MM.1S (cell line): ENCODE results near the gene ZNF764.
A peak's percentile ranks its signal among the peaks of the same experiment; 100 is the strongest.

Experiments used
- DNase-seq: peaks from one replicate; pipeline ENCODE4 v3.0.0-alpha.2; 2015
- H2AFZ ChIP-seq: fragments of 300-600 bp; sonication (generic); 2 replicates; pipeline ENCODE4 v1.6.0; 2016; ENCODE audit warnings: antibody characterized with exemption, low read length
- H3F3A ChIP-seq: fragments of 300-600 bp; sonication (generic); 2 replicates; pipeline ENCODE4 v1.6.1; 2016; ENCODE audit warnings: mild to moderate bottlenecking, antibody characterized with exemption, low read length, moderate library complexity, mixed read lengths; ENCODE audit not compliant: insufficient read depth
- H3K27ac ChIP-seq: fragments of 300-600 bp; sonication (generic); 2 replicates; pipeline ENCODE4 v1.5.1; 2016; ENCODE audit warnings: mild to moderate bottlenecking, low read length
- H3K27me3 ChIP-seq: fragments of 300-600 bp; sonication (generic); replicated peaks from 2 replicates; pipeline ENCODE4 v1.6.0; 2016; ENCODE audit warnings: low read length; ENCODE audit not compliant: insufficient read depth
- H3K36me3 ChIP-seq: fragments of 300-600 bp; sonication (generic); replicated peaks from 2 replicates; pipeline ENCODE4 v1.6.1; 2016; ENCODE audit warnings: mild to moderate bottlenecking, low read length, mixed read lengths; ENCODE audit not compliant: insufficient read depth
- H3K4me1 ChIP-seq: fragments of 300-600 bp; sonication (generic); 2 replicates; pipeline ENCODE4 v1.6.1; 2016; ENCODE audit warnings: low read length, mixed read lengths
- H3K4me2 ChIP-seq: fragments of 300-600 bp; sonication (generic); 2 replicates; pipeline ENCODE4 v1.6.0; 2016; ENCODE audit warnings: low read depth, low read length
- H3K4me3 ChIP-seq: fragments of 300-600 bp; sonication (generic); 2 replicates; pipeline ENCODE4 v1.5.1; 2016; ENCODE audit warnings: low read length, mixed read lengths
- H3K79me2 ChIP-seq: fragments of 300-600 bp; sonication (generic); 2 replicates; pipeline ENCODE4 v1.6.1; 2016; ENCODE audit warnings: mixed run types, low read length, mixed read lengths
- H3K9ac ChIP-seq: fragments of 300-600 bp; sonication (generic); 2 replicates; pipeline ENCODE4 v1.6.1; 2016; ENCODE audit warnings: low read length, mixed read lengths
- H3K9me2 ChIP-seq: fragments of 300-600 bp; sonication (generic); replicated peaks from 2 replicates; pipeline ENCODE4 v1.6.1; 2016; ENCODE audit warnings: mild to moderate bottlenecking, low read length, mixed read lengths; ENCODE audit not compliant: insufficient read depth
- H3K9me3 ChIP-seq: fragments of 300-600 bp; sonication (generic); replicated peaks from 2 replicates; pipeline ENCODE4 v1.6.1; 2016; ENCODE audit warnings: mild to moderate bottlenecking, low read length, mixed read lengths; ENCODE audit not compliant: insufficient read depth
- H4K20me1 ChIP-seq: fragments of 300-600 bp; sonication (generic); 2 replicates; pipeline ENCODE4 v1.6.1; 2016; ENCODE audit warnings: mild to moderate bottlenecking, low read length, moderate library complexity, mixed read lengths; ENCODE audit not compliant: insufficient read depth
- CTCF ChIP-seq: fragments of 300-600 bp; sonication (generic); IDR thresholded peaks from 2 replicates; pipeline ENCODE4 v1.5.1; 2016; ENCODE audit warnings: antibody characterized with exemption, low read length, mixed read lengths
- EZH2 ChIP-seq: fragments of 300-600 bp; sonication (generic); optimal IDR thresholded peaks from 2 replicates; pipeline ENCODE3; 2017; ENCODE audit warnings: low read depth, mild to moderate bottlenecking, antibody characterized with exemption, low read length, mixed read lengths
- EZH2phosphoT487 ChIP-seq: fragments of 300-600 bp; sonication (generic); IDR thresholded peaks from 2 replicates; pipeline ENCODE4 v1.6.1; 2018; ENCODE audit warnings: antibody characterized with exemption, low read length

Gene ZNF764

GRCh38 chr16:30569281-30569680 is 11.1 kb upstream of the ZNF764 start:
- Histone ChIP-seq H3K36me3 (no peaks in the 10 kb centered on the region), H3K4me3 (no peak overlapping the region), H4K20me1 (no peaks in the 10 kb centered on the region), H3K4me1 (peaks cover 13% of the 10 kb centered on the region), H3K9me2 (no peaks in the 10 kb centered on the region), H3F3A (peaks cover 17% of the 10 kb centered on the region), H2AFZ (no peak overlapping the region), H3K79me2 (peaks cover 7% of the 10 kb centered on the region; the same call in 1 of the 2 replicates), H3K4me2 (peak overlapping the region; percentile 60; the same call in 1 of the 2 replicates), H3K9me3 (no peaks in the 10 kb centered on the region), H3K9ac (no peak overlapping the region), H3K27me3 (no peaks in the 10 kb centered on the region), H3K27ac (peak overlapping the region; percentile 74; the same call in 1 of the 2 replicates)
- no peak for DNase-seq
- no peak for TF ChIP-seq EZH2
- no peak for TF ChIP-seq EZH2phosphoT487
- TF ChIP-seq CTCF, result no peak

- H4K20me1 ChIP-seq, result no peaks in the 10 kb centered on the region
- H3K27me3 ChIP-seq, result no peaks in the 10 kb centered on the region
- H3K79me2 ChIP-seq, result peaks cover 7% of the 10 kb centered on the region; the same call in 1 of the 2 replicates
- no peaks in the 10 kb centered on the region for H3K9me2 ChIP-seq
- H3K27ac ChIP-seq, result peak overlapping the region; percentile 74
- H3K9ac ChIP-seq, result peak overlapping the region; percentile 39; the same call in 1 of the 2 replicates
- no peaks in the 10 kb centered on the region for H3K9me3 ChIP-seq
- peaks cover 13% of the 10 kb centered on the region for H3K4me1 ChIP-seq
- H3K4me3 ChIP-seq, result peak overlapping the region; percentile 38; the same call in 1 of the 2 replicates
- DNase-seq, result peak; percentile 87
- peak overlapping the region; percentile 60 for H3K4me2 ChIP-seq
- peaks cover 17% of the 10 kb centered on the region for H3F3A ChIP-seq
- H3K36me3 ChIP-seq, result no peaks in the 10 kb centered on the region
- TF ChIP-seq EZH2 (no peak), CTCF (no peak), EZH2phosphoT487 (no peak)
- H2AFZ ChIP-seq, result peak overlapping the region; percentile 64
These were observed 9.9 kb upstream of the ZNF764 start for GRCh38 chr16:30567991-30568638.

GRCh38 chr16:30567160-30567990 is 9.2 kb upstream of the ZNF764 start:
- H3K4me2 ChIP-seq, result peak overlapping the region; percentile 60; the same call in 1 of the 2 replicates
- peak overlapping the region; percentile 39; the same call in 1 of the 2 replicates for H3K9ac ChIP-seq
- H3K36me3 ChIP-seq, result no peaks in the 10 kb centered on the region
- H3K9me2 ChIP-seq, result no peaks in the 10 kb centered on the region
- H4K20me1 ChIP-seq, result no peaks in the 10 kb centered on the region
- H3K27me3 ChIP-seq, result no peaks in the 10 kb centered on the region
- peak overlapping the region; percentile 64 for H2AFZ ChIP-seq
- TF ChIP-seq EZH2, result no peak
- TF ChIP-seq CTCF, result no peak
- TF ChIP-seq EZH2phosphoT487, result no peak
- DNase-seq, result no peak
- peaks cover 13% of the 10 kb centered on the region for H3K4me1 ChIP-seq
- no peak overlapping the region for H3K4me3 ChIP-seq
- no peaks in the 10 kb centered on the region for H3K9me3 ChIP-seq
- H3K27ac ChIP-seq, result peak overlapping the region; percentile 74; the same call in 1 of the 2 replicates
- no peaks in the 10 kb centered on the region for H3K79me2 ChIP-seq
- peaks cover 17% of the 10 kb centered on the region for H3F3A ChIP-seq
